Ovary (tissue), 3 donors: ENCODE measurements around the gene CCN6.

ENCODE experiments used
- POLR2A ChIP-seq: fragments of 450-650 bp; IDR thresholded peaks from one replicate; pipeline ENCODE4 v1.6.1; 2017; ENCODE audit warnings: antibody characterized with exemption, mild to moderate bottlenecking, moderate library complexity
- TF ChIP-seq, protein P1 (sequence below), 3 donors: fragments of 450-650 bp in 2 of 3; fragments of 200-600 bp in 1 of 3; IDR thresholded peaks; one replicate each; pipeline versions ENCODE4 v1.5.1 to v1.8.0; 2016 to 2022; ENCODE audit warnings: antibody characterized with exemption in 3 of 3, mild to moderate bottlenecking in 1 of 3
- donor health status: DM: no; HTN: no; CAD: no.

- TF ChIP-seq POLR2A: no peak
- TF ChIP-seq, protein P1, sequence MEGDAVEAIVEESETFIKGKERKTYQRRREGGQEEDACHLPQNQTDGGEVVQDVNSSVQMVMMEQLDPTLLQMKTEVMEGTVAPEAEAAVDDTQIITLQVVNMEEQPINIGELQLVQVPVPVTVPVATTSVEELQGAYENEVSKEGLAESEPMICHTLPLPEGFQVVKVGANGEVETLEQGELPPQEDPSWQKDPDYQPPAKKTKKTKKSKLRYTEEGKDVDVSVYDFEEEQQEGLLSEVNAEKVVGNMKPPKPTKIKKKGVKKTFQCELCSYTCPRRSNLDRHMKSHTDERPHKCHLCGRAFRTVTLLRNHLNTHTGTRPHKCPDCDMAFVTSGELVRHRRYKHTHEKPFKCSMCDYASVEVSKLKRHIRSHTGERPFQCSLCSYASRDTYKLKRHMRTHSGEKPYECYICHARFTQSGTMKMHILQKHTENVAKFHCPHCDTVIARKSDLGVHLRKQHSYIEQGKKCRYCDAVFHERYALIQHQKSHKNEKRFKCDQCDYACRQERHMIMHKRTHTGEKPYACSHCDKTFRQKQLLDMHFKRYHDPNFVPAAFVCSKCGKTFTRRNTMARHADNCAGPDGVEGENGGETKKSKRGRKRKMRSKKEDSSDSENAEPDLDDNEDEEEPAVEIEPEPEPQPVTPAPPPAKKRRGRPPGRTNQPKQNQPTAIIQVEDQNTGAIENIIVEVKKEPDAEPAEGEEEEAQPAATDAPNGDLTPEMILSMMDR (IDR thresholded peaks at IDR 0.05): no peak
Measured at GRCh38 chr6:112113918-112114317, 60.0 kb downstream of the CCN6 start.
